B cell (primary cell): ENCODE data around the gene ATXN1.

Experiments used
- EZH2 ChIP-seq: IDR thresholded peaks from 2 replicates; pipeline ENCODE4 v1.6.1; 2012; ENCODE audit warnings: borderline replicate concordance, low read depth, mild to moderate bottlenecking, moderate library complexity, low read length; ENCODE audit not compliant: insufficient read depth, poor library complexity, severe bottlenecking
- TF ChIP-seq, protein P1 (sequence below): fragments of 200-600 bp; IDR thresholded peaks from one replicate; pipeline ENCODE4 v1.8.0; 2022; ENCODE audit warnings: antibody characterized with exemption, mild to moderate bottlenecking

DNA sequence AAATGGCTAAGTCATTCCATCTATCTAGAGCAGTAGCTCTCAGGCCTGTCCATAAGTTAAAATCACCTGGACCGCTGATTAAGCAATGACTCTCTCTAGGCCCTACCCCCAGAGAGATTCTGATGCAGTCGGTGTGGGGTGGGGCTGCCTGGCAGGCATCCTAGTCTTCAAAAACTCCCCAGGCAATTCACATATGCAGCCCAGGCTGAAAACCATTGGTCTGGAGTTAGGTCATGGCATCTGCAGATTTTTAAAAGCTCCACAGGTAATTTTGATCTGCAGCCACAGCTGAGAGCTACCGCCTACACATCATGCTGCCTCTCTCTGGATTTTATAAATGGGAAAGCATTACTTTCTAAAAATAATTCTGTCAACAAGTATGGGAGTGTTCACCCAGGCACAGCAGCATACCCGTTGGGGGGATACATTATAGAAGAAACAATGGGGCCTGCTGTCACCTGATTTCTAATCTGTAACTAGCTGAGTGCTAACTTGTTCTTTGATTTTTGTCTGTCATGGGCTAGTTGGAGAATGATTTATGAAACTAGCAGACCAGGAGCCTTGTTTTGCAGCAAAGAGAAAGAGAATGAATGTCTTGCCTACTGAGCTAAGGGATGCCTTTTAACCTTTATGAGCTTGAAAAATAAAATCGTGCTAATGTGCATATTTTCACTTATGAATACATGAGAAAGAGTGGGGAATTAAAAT, 44.1 kb upstream of the ATXN1 start:
- TF ChIP-seq, protein P1, sequence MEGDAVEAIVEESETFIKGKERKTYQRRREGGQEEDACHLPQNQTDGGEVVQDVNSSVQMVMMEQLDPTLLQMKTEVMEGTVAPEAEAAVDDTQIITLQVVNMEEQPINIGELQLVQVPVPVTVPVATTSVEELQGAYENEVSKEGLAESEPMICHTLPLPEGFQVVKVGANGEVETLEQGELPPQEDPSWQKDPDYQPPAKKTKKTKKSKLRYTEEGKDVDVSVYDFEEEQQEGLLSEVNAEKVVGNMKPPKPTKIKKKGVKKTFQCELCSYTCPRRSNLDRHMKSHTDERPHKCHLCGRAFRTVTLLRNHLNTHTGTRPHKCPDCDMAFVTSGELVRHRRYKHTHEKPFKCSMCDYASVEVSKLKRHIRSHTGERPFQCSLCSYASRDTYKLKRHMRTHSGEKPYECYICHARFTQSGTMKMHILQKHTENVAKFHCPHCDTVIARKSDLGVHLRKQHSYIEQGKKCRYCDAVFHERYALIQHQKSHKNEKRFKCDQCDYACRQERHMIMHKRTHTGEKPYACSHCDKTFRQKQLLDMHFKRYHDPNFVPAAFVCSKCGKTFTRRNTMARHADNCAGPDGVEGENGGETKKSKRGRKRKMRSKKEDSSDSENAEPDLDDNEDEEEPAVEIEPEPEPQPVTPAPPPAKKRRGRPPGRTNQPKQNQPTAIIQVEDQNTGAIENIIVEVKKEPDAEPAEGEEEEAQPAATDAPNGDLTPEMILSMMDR: no peak
- no peak for TF ChIP-seq EZH2
